GM12892 (cell line): ENCODE results near the gene TMEM222.
A peak's percentile ranks its signal among the peaks of the same experiment; 100 is the strongest.

ENCODE experiments used
- DNase-seq: peaks from one replicate; pipeline ENCODE4 v3.0.0; 2011; ENCODE audit not compliant: insufficient read length
- FAIRE-seq: peaks from 2 replicates; lab custom pipeline; 2011; peaks lifted over from hg19 to GRCh38; lab: Jason Lieb, UNC
- POLR2A ChIP-seq: IDR thresholded peaks from 2 replicates; pipeline ENCODE4 v1.6.1; 2011; ENCODE audit warnings: low read depth, low read length, control low read depth
- POLR2AphosphoS5 ChIP-seq: IDR thresholded peaks from 2 replicates; pipeline ENCODE4 v1.6.1; 2011; ENCODE audit warnings: low read depth, low read length, control low read depth
- TAF1 ChIP-seq: IDR thresholded peaks from 2 replicates; pipeline ENCODE4 v1.6.1; 2011; ENCODE audit warnings: low read depth, mild to moderate bottlenecking, control low read depth, low read length, borderline replicate concordance

The TMEM222 gene

GRCh38 chr1:27357281-27358037 lies 35.5 kb downstream of the TMEM222 start:
- FAIRE-seq, result peak; percentile 92
- peak; percentile 95 for DNase-seq

GRCh38 chr1:27358038-27358927 lies 36.3 kb downstream of the TMEM222 start:
- no peak for TF ChIP-seq POLR2A
- TF ChIP-seq POLR2AphosphoS5, result no peak
- TF ChIP-seq TAF1, result no peak
- FAIRE-seq (no peak), DNase-seq (no peak)

More at GRCh38 chr1:27357281-27358037, 35.5 kb downstream of the TMEM222 start:
- TF ChIP-seq POLR2A, result no peak
- no peak for TF ChIP-seq POLR2AphosphoS5
- TF ChIP-seq TAF1, result no peak

- TF ChIP-seq TAF1, result no peak
- TF ChIP-seq POLR2AphosphoS5, result no peak
- TF ChIP-seq POLR2A, result no peak
- FAIRE-seq (no peak), DNase-seq (no peak)
These were observed 37.0 kb downstream of the TMEM222 start for GRCh38 chr1:27358928-27359313.

GRCh38 chr1:27359822-27360158 lies 37.8 kb downstream of the TMEM222 start:
- DNase-seq, result no peak

GRCh38 chr1:27360159-27361043 lies 38.4 kb downstream of the TMEM222 start:
- DNase-seq, result no peak
- FAIRE-seq, result no peak
- TF ChIP-seq TAF1, result no peak
- TF ChIP-seq POLR2AphosphoS5, result no peak
- TF ChIP-seq POLR2A, result no peak

More at GRCh38 chr1:27359822-27360158, 37.8 kb downstream of the TMEM222 start:
- TF ChIP-seq POLR2A, result no peak
- no peak for TF ChIP-seq POLR2AphosphoS5
- TF ChIP-seq TAF1, result no peak
- FAIRE-seq, result peak; percentile 73

- no peak for DNase-seq
- FAIRE-seq, result no peak
- TF ChIP-seq POLR2AphosphoS5, result no peak
- TF ChIP-seq POLR2A, result no peak
- no peak for TF ChIP-seq TAF1
These were observed 39.1 kb downstream of the TMEM222 start for GRCh38 chr1:27361044-27361402.

- DNase-seq, result no peak
- TF ChIP-seq POLR2A, result no peak
- TF ChIP-seq POLR2AphosphoS5, result no peak
- TF ChIP-seq TAF1, result no peak
- FAIRE-seq, result no peak
These were observed 39.6 kb downstream of the TMEM222 start for GRCh38 chr1:27361553-27361952.

- no peak for TF ChIP-seq TAF1
- no peak for TF ChIP-seq POLR2AphosphoS5
- no peak for DNase-seq
- FAIRE-seq, result no peak
These were observed 42.1 kb downstream of the TMEM222 start for GRCh38 chr1:27363766-27364695.

GRCh38 chr1:27364696-27365371 lies 42.9 kb downstream of the TMEM222 start:
- TF ChIP-seq TAF1, result no peak
- no peak for TF ChIP-seq POLR2A
- no peak for TF ChIP-seq POLR2AphosphoS5
- FAIRE-seq (no peak), DNase-seq (no peak)

- DNase-seq, result peak; percentile 90
- FAIRE-seq, result peak; percentile 93
- TF ChIP-seq POLR2AphosphoS5, result no peak
- TF ChIP-seq POLR2A, result no peak; the same call in 1 of the 2 replicates
- no peak for TF ChIP-seq TAF1
These were observed 43.6 kb downstream of the TMEM222 start for GRCh38 chr1:27365372-27366112.
